Natural killer cell treated with Interleukin-12 subunit alpha and Interleukin-12 subunit beta and Interleukin-15 and Interleukin-18, amount 100 ng/mL, for 72 hours (primary cell): ENCODE data around the gene WHRN. TPM values are rescaled to one million over a fixed set of nuclear protein-coding genes. Genes with fewer than 3 reads are reported as not detected.
A peak's percentile ranks its signal among the peaks of the same experiment; 100 is the strongest.

ENCODE experiments used
- ATAC-seq, 2 donors: fragments of 150-1000 bp; cut with Tn5 transposase in 1 of 2; sonication (Bioruptor Pico), chemical (Tn5 transposase) in 1 of 2; 2 replicates each; pipeline ENCODE4 v1.10.0; 2021
- DNase-seq: peaks from one replicate; pipeline ENCODE4 v3.0.0; 2022; ENCODE audit warnings: low spot score
- H3K27ac Mint-ChIP-seq, 2 donors: 1 replicate in 1 of 2; 2 replicates in 1 of 2; pipeline ENCODE4 v1.8.0; 2022; ENCODE audit warnings: mixed read lengths in 2 of 2, mild to moderate bottlenecking in 1 of 2, moderate library complexity in 1 of 2
- H3K27me3 Mint-ChIP-seq, 2 donors: 1 replicate in 1 of 2; 2 replicates in 1 of 2; pipeline ENCODE4 v1.8.0; 2022; ENCODE audit warnings: mixed read lengths in 2 of 2
- H3K36me3 Mint-ChIP-seq: one replicate; pipeline ENCODE4 v1.8.0; 2022; ENCODE audit warnings: mixed read lengths
- H3K4me1 Mint-ChIP-seq, 2 donors: 1 replicate in 1 of 2; 2 replicates in 1 of 2; pipeline ENCODE4 v1.8.0; 2022; ENCODE audit warnings: low read depth in 2 of 2, mixed read lengths in 2 of 2, mild to moderate bottlenecking in 1 of 2
- H3K4me3 Mint-ChIP-seq: one replicate; pipeline ENCODE4 v1.8.0; 2022; ENCODE audit warnings: mixed read lengths
- H3K9me3 Mint-ChIP-seq: 2 replicates; pipeline ENCODE4 v1.8.0; 2022; ENCODE audit warnings: mixed read lengths
- total RNA-seq, 2 donors: library from RNA; stranded (reverse); gene quantifications; one replicate each; pipeline ENCODE4 v1.2.3, GENCODE V29; 2022

Gene WHRN
- total RNA-seq, 2 donors from 2014 or later: 1.1 to 2.4 TPM

- H3K4me1 Mint-ChIP-seq: peaks cover 0 to 3% of the 10 kb centered on the region in 2 donors
- DNase-seq (no peak), ATAC-seq (no peak)
- H3K27me3 Mint-ChIP-seq: no peaks in the 10 kb centered on the region
- no peaks in the 10 kb centered on the region for H3K36me3 Mint-ChIP-seq
- no peaks in the 10 kb centered on the region for H3K9me3 Mint-ChIP-seq
- no peak overlapping the region for H3K27ac Mint-ChIP-seq
- no peak overlapping the region for H3K4me3 Mint-ChIP-seq
Observed at GRCh38 chr9:114431770-114432169, 73.5 kb downstream of the WHRN start.

DNA sequence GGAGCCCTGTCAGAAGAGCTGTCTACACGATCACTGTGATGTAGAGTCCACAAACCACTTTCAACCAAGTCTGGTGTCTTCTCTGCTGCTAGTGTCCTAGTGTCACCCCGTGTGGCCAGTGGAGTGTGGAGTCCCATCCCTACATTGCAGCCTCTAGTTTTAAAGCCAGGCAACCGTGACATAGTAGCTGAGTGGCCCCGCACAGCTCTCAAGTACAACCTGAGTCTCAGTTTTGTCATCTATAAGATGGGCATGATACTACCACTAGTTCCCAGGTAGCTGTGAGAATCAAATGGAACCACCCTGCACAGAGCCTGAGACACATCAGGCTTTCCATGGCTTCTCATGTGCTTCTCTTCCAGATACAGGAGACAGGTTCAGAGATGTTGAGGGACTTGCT, 74.3 kb downstream of the WHRN start:
- DNase-seq (no peak), ATAC-seq (no peak)
- Mint-ChIP-seq H3K4me1 (peaks cover 0 to 3% of the 10 kb centered on the region in 2 donors), H3K27ac (no peak overlapping the region), H3K4me3 (no peak overlapping the region), H3K36me3 (no peaks in the 10 kb centered on the region), H3K9me3 (no peaks in the 10 kb centered on the region), H3K27me3 (no peaks in the 10 kb centered on the region)

- ATAC-seq (no peak), DNase-seq (no peak)
- no peak overlapping the region for H3K4me3 Mint-ChIP-seq
- no peaks in the 10 kb centered on the region for H3K9me3 Mint-ChIP-seq
- no peaks in the 10 kb centered on the region for H3K36me3 Mint-ChIP-seq
- no peaks in the 10 kb centered on the region for H3K27me3 Mint-ChIP-seq
- no peak overlapping the region for H3K27ac Mint-ChIP-seq
- H3K4me1 Mint-ChIP-seq: peaks cover 0 to 3% of the 10 kb centered on the region in 2 donors
Observed at GRCh38 chr9:114430457-114430856, 74.8 kb downstream of the WHRN start.

DNA sequence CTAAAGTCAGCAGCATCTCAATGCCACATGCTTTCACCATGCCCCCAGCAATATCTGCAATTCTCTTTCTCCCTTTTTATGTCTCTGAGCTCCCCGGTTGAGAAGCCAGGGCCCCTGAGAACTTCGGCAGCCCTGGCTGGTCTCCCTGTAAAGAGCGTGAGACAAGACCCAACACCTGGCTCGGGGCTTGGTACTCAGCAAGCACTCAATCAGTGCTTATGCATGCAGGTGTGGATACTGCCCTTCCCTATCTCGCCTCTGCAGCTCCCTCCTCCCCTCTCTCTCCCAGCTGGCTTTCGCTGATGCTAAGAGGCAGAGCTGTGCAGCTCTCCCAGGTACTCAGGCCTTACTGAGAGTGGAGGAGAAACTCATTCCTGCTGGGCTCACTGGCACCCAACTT, 75.8 kb downstream of the WHRN start:
- DNase-seq (no peak), ATAC-seq (no peak)
- no peaks in the 10 kb centered on the region for H3K9me3 Mint-ChIP-seq
- peaks cover 0 to 3% of the 10 kb centered on the region in 2 donors for H3K4me1 Mint-ChIP-seq
- no peaks in the 10 kb centered on the region for H3K27me3 Mint-ChIP-seq
- no peak overlapping the region for H3K4me3 Mint-ChIP-seq
- H3K27ac Mint-ChIP-seq: no peak overlapping the region
- H3K36me3 Mint-ChIP-seq: no peaks in the 10 kb centered on the region

DNA sequence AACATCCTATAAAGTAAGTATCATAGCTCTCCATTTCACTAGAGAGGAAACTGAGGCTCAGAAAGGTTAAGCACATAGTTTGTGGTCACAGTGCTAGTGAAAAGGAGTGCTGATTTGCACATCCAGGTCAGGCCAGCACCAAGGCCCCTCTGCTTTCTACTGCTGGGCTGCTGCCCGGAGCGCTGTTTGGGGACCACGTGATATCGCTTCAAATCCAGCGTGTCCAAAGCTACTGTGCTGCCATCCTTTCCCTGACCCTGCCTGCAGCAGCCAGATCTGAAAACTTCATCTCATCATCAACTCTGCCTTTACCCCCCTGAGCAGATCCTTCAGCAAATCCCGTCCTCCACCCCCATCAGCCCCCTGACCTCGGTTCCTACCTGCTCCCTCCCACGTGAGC, 76.8 kb downstream of the WHRN start:
- H3K27me3 Mint-ChIP-seq: no peaks in the 10 kb centered on the region
- H3K27ac Mint-ChIP-seq: no peak overlapping the region
- no peaks in the 10 kb centered on the region for H3K4me1 Mint-ChIP-seq
- H3K4me3 Mint-ChIP-seq: no peak overlapping the region
- no peaks in the 10 kb centered on the region for H3K9me3 Mint-ChIP-seq
- ATAC-seq: no peak
- no peak for DNase-seq
- no peaks in the 10 kb centered on the region for H3K36me3 Mint-ChIP-seq

DNA sequence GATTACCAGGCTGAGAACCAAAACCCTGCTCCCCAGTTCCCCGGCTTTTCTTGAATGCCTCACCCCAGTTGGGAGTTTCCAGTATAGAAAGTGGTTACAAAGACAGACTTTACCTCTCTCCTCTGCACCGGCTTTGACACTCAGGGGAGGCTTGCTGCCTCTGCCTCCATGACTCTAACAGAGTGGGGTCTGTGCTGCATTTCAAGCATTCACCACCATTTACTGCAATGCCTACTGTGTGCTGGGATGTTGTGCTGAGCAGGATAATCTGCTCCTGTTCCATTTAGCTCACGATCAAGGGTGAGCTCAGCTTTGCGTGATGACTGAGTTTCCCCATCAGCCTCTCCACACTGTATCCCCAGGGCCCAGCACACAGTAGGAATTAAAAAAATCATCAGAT, 77.6 kb downstream of the WHRN start:
- no peak for ATAC-seq
- no peak overlapping the region for H3K4me3 Mint-ChIP-seq
- no peaks in the 10 kb centered on the region for H3K4me1 Mint-ChIP-seq
- no peak for DNase-seq
- H3K36me3 Mint-ChIP-seq: no peaks in the 10 kb centered on the region
- no peaks in the 10 kb centered on the region for H3K27me3 Mint-ChIP-seq
- no peaks in the 10 kb centered on the region for H3K9me3 Mint-ChIP-seq
- H3K27ac Mint-ChIP-seq: no peak overlapping the region

DNA sequence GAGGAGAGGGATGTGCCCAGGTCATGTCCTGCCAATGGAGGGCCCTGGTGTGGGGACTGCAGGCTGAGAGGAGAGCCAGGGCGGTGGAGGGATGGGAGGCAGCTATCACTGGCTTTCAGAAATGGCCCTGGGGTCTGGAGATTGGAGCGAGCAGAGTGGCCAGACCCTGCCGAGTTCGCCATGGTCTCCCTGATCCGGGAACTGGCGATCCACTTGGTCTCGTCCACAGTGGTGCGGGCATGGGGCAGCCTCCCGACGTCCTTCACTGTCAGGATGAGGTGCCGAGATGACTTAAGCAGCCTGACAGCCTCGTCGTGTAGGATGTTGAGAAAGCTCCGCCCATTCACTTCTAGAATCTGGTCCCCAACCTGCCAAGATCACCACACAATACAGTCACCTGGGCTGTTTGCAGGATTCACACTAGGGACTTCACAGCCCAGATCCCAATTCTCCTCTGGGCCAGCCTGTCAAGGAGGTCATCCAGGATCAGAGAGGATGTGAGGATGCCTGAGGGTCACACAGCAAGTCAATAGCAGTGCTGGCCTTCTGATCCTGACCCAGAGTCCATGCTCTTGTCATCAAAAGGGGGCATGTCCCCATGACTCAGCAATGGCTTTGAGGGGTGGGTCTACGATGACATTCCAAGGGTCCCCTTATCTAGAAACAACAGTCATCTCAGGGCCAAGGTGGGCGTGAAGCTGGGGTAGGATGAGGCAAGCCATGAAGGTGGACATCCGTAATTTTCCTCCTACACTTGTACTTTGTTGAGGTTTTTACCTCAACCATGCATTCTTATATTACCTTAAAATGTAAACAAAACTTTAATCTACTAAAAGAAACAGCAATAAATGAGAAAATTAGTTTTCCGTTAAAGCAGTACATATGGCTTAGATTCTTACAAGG, 79.0 kb downstream of the WHRN start:
- H3K4me3 Mint-ChIP-seq: no peak overlapping the region
- ATAC-seq (no peak), DNase-seq (no peak)
- H3K4me1 Mint-ChIP-seq: no peaks in the 10 kb centered on the region
- no peaks in the 10 kb centered on the region for H3K9me3 Mint-ChIP-seq
- no peak overlapping the region for H3K27ac Mint-ChIP-seq
- no peaks in the 10 kb centered on the region for H3K27me3 Mint-ChIP-seq
- H3K36me3 Mint-ChIP-seq: no peaks in the 10 kb centered on the region

- no peak for DNase-seq
- Mint-ChIP-seq H3K27me3 (no peaks in the 10 kb centered on the region), H3K9me3 (no peaks in the 10 kb centered on the region), H3K4me1 (no peaks in the 10 kb centered on the region), H3K36me3 (no peaks in the 10 kb centered on the region), H3K4me3 (no peak overlapping the region), H3K27ac (no peak overlapping the region)
- no peak for ATAC-seq
Observed at GRCh38 chr9:114425126-114425525, 80.1 kb downstream of the WHRN start.

DNA sequence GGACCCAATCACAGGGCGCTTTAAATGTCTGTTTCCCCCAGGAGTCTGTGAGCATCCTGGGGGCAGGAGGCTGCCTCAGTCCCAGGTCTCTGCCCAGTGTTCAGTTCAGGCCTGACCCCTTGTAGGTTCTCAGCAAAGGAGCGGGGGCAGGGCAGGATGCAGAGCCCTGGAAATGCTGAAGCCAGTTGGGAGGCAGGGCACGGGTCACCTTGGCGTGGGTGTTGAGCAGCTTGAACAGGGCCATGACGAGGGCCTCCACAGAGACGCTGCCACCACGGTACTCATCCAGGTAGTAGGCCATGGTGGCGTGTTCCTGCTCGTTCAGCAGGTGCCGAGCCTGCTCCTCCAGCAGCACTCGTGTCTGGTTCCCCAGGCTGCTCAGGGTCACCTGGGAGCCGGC, 81.1 kb downstream of the WHRN start:
- DNase-seq (no peak), ATAC-seq (no peak)

DNA sequence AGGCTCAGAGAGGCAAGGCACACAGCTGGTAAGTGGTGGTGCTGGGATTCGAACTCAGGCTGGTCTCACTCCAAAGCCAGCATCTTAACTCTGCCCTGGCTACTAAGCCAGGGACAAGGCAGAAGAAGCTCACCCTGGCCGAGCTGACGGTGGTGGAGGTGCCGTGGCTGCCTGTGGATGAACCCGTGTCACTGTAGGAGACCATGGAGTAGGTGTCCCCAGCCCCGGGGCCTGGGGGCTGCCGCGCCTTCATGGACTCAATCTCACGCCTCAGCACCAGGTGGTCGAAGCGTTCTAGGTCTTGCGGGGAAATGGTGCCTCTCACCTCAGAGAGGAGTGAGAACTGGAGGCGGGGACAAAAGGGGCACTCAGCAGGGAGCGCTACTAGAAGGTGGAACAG, 82.1 kb downstream of the WHRN start:
- H3K36me3 Mint-ChIP-seq: no peaks in the 10 kb centered on the region
- no peak overlapping the region for H3K27ac Mint-ChIP-seq
- H3K4me1 Mint-ChIP-seq: no peaks in the 10 kb centered on the region
- DNase-seq (no peak), ATAC-seq (no peak)
- no peaks in the 10 kb centered on the region for H3K27me3 Mint-ChIP-seq
- H3K9me3 Mint-ChIP-seq: no peaks in the 10 kb centered on the region
- H3K4me3 Mint-ChIP-seq: no peak overlapping the region

More for the DNA sequence above, 81.1 kb downstream of the WHRN start:
- Mint-ChIP-seq H3K4me3 (no peak overlapping the region), H3K27me3 (no peaks in the 10 kb centered on the region), H3K36me3 (no peaks in the 10 kb centered on the region), H3K27ac (no peak overlapping the region), H3K4me1 (no peaks in the 10 kb centered on the region), H3K9me3 (no peaks in the 10 kb centered on the region)

DNA sequence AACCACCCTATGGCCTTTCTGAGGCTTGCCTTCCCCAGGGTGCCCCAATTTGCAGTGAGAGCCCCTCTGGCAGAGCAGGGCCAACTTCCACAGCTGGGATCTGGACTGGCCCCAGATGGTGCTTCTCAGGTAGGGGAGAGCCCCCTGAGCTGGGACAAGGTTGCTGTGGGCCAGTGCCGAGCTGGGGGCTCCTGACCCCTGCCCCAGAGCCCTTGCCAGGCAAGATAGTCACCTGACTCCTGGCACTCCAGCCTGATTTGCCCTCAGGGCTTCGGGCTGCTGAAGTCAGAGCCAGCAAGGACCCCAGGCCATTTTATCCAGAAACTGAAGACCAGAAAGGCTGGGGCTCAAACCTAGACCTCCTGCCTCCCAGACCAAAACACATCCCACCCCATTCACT, 84.1 kb downstream of the WHRN start:
- Mint-ChIP-seq H3K9me3 (no peaks in the 10 kb centered on the region), H3K27me3 (no peaks in the 10 kb centered on the region), H3K27ac (no peak overlapping the region), H3K4me3 (no peak overlapping the region), H3K36me3 (no peaks in the 10 kb centered on the region), H3K4me1 (peaks cover 5 to 6% of the 10 kb centered on the region in 2 donors)
- ATAC-seq (no peak), DNase-seq (no peak)

- ATAC-seq: no peak
- H3K27ac Mint-ChIP-seq: no peak overlapping the region
- peaks cover 5 to 6% of the 10 kb centered on the region in 2 donors for H3K4me1 Mint-ChIP-seq
- no peaks in the 10 kb centered on the region for H3K36me3 Mint-ChIP-seq
- H3K9me3 Mint-ChIP-seq: no peaks in the 10 kb centered on the region
- no peak overlapping the region for H3K4me3 Mint-ChIP-seq
- no peak for DNase-seq
- no peaks in the 10 kb centered on the region for H3K27me3 Mint-ChIP-seq
Observed at GRCh38 chr9:114419796-114420195, 85.5 kb downstream of the WHRN start.

DNA sequence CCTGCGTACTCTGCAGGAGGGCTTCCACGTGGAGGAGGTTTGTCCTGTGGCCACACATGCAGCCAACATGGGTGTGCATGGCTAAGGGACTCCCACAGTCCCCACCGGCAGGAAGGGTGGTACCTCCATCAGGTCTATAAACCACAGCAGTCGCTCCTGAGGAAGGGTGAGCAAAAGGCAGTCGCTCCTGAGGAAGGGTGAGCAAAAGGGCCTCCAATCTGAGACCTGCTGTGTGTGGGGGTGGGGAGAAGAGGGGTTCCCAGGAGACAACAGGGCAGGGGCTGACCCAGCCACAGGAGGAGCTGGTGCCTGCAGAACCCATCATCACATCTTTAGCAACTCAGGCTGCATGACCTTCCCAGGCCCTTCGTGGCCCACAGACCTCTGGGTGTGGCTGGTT, 87.2 kb downstream of the WHRN start:
- Mint-ChIP-seq H3K4me1 (peaks cover 5 to 6% of the 10 kb centered on the region in 2 donors), H3K27ac (peak overlapping the region in 1 of 2 donors; percentile 38), H3K4me3 (no peak overlapping the region), H3K9me3 (no peaks in the 10 kb centered on the region), H3K36me3 (no peaks in the 10 kb centered on the region), H3K27me3 (no peaks in the 10 kb centered on the region)
- no peak for DNase-seq
- no peak for ATAC-seq

GRCh38 chr9:114417511-114417910, 87.8 kb downstream of the WHRN start:
- H3K4me1 Mint-ChIP-seq: peaks cover 5 to 6% of the 10 kb centered on the region in 2 donors
- ATAC-seq (no peak), DNase-seq (no peak)
- no peaks in the 10 kb centered on the region for H3K9me3 Mint-ChIP-seq
- no peak overlapping the region for H3K4me3 Mint-ChIP-seq
- H3K27ac Mint-ChIP-seq: peak overlapping the region in 1 of 2 donors; percentile 38
- H3K36me3 Mint-ChIP-seq: no peaks in the 10 kb centered on the region
- no peaks in the 10 kb centered on the region for H3K27me3 Mint-ChIP-seq

GRCh38 chr9:114416906-114417305, 88.4 kb downstream of the WHRN start:
- H3K4me3 Mint-ChIP-seq: no peak overlapping the region
- H3K4me1 Mint-ChIP-seq: peaks cover 5 to 6% of the 10 kb centered on the region in 2 donors
- no peak overlapping the region for H3K27ac Mint-ChIP-seq
- H3K36me3 Mint-ChIP-seq: no peaks in the 10 kb centered on the region
- ATAC-seq (no peak), DNase-seq (no peak)
- no peaks in the 10 kb centered on the region for H3K9me3 Mint-ChIP-seq
- H3K27me3 Mint-ChIP-seq: no peaks in the 10 kb centered on the region
